HepG2 (cell line): ENCODE data around the gene CNOT8. TPM values are rescaled to one million over a fixed set of nuclear protein-coding genes. Genes with fewer than 3 reads are reported as not detected.

Experiments used
- CBX2 ChIP-seq, 2 experiments: fragments of 200-600 bp in 1 of 2; sonication (generic); formaldehyde crosslinking in 1 of 2; IDR thresholded peaks; 2 replicates each; pipeline versions ENCODE4 v1.7.0 to v1.8.1; 2018 to 2022; ENCODE audit warnings: low read depth in 2 of 2, low read length in 1 of 2, mild to moderate bottlenecking in 1 of 2, missing genetic modification reagents in 1 of 2
- CSRNP1 ChIP-seq: sonication (generic); formaldehyde crosslinking; IDR thresholded peaks from 2 replicates; pipeline ENCODE4 v1.8.1; 2023; ENCODE audit warnings: mild to moderate bottlenecking, missing genetic modification reagents
- MED13 ChIP-seq: sonication (generic); formaldehyde crosslinking; IDR thresholded peaks from 2 replicates; pipeline ENCODE4 v1.5.0; 2020; ENCODE audit warnings: missing genetic modification reagents
- MEIS2 ChIP-seq: sonication (generic); formaldehyde crosslinking; IDR thresholded peaks from 2 replicates; pipeline ENCODE4 v1.9.0; 2021; ENCODE audit warnings: mild to moderate bottlenecking, missing genetic modification reagents
- NFRKB ChIP-seq: fragments of 450-650 bp; IDR thresholded peaks from 2 replicates; pipeline ENCODE4 v1.6.1; 2017
- POLR2AphosphoS5 ChIP-seq: IDR thresholded peaks from 2 replicates; pipeline ENCODE4 v1.6.1; 2012; ENCODE audit warnings: low read depth, low read length
- RCOR2 ChIP-seq: IDR thresholded peaks from 2 replicates; pipeline ENCODE4 v1.6.1; 2016; ENCODE audit warnings: missing biosample characterization, missing genetic modification reagents
- REPIN1 ChIP-seq: sonication (generic); formaldehyde crosslinking; IDR thresholded peaks from 2 replicates; pipeline ENCODE4 v1.8.0; 2022; ENCODE audit warnings: missing genetic modification reagents, low read depth, mild to moderate bottlenecking, borderline replicate concordance
- SKIL ChIP-seq: sonication (generic); formaldehyde crosslinking; IDR thresholded peaks from 2 replicates; pipeline ENCODE4 v1.8.0; 2022; ENCODE audit warnings: missing genetic modification reagents, mild to moderate bottlenecking, moderate library complexity, borderline replicate concordance
- SOX6 ChIP-seq, 2 experiments: fragments of 450-650 bp in 1 of 2; sonication (generic) in 1 of 2; formaldehyde crosslinking in 1 of 2; IDR thresholded peaks; 2 replicates each; pipeline versions ENCODE4 v1.4.0 to v1.6.1; 2017 to 2020; ENCODE audit warnings: antibody characterized with exemption in 1 of 2, mild to moderate bottlenecking in 1 of 2, missing genetic modification reagents in 1 of 2
- XRCC5 ChIP-seq: fragments of 200-400 bp; formaldehyde crosslinking; optimal IDR thresholded peaks from 2 replicates; pipeline ENCODE3; 2017; ENCODE audit warnings: mild to moderate bottlenecking, low read length
- ZBTB14 ChIP-seq: sonication (generic); formaldehyde crosslinking; IDR thresholded peaks from 2 replicates; pipeline ENCODE4 v1.4.0; 2020; ENCODE audit warnings: missing genetic modification reagents
- ZFX ChIP-seq: sonication (generic); formaldehyde crosslinking; IDR thresholded peaks from 2 replicates; pipeline ENCODE4 v1.4.0; 2020; ENCODE audit warnings: mild to moderate bottlenecking, low read depth, missing genetic modification reagents, moderate library complexity
- ZNF362 ChIP-seq: sonication (generic); formaldehyde crosslinking; IDR thresholded peaks from 2 replicates; pipeline ENCODE4 v1.4.0; 2020; ENCODE audit warnings: missing genetic modification reagents, mild to moderate bottlenecking, borderline replicate concordance
- ZNF605 ChIP-seq: sonication (generic); formaldehyde crosslinking; IDR thresholded peaks from 2 replicates; pipeline ENCODE4 v1.8.0; 2022; ENCODE audit warnings: mild to moderate bottlenecking, missing genetic modification reagents
- ZNF678 ChIP-seq: sonication (generic); formaldehyde crosslinking; IDR thresholded peaks from 2 replicates; pipeline ENCODE4 v1.4.0; 2020; ENCODE audit warnings: mild to moderate bottlenecking, missing genetic modification reagents
- ZNF691 ChIP-seq: sonication (generic); formaldehyde crosslinking; IDR thresholded peaks from 2 replicates; pipeline ENCODE4 v1.4.0; 2020; ENCODE audit warnings: missing genetic modification reagents, low read depth, mild to moderate bottlenecking, borderline replicate concordance
- ZSCAN31 ChIP-seq: sonication (generic); formaldehyde crosslinking; IDR thresholded peaks from 2 replicates; pipeline ENCODE4 v1.5.0; 2020; ENCODE audit warnings: low read depth, mild to moderate bottlenecking, missing genetic modification reagents
- polyA plus RNA-seq, 8 experiments: library from polyadenylated mRNA; depleted of rRNA in 3 of 8; stranded (reverse) in 7 of 8; unstranded in 1 of 8; fragments of >200 nt; fragmentation: Illumina TruSeq in 4 of 8; extraction: Trizol in 4 of 8; gene quantifications; 2 replicates each; pipeline versions ENCODE4 v1.2.1 to v1.2.3, GENCODE V29; 2011 to 2016; ENCODE audit warnings: low read depth in 4 of 8, missing spikeins in 1 of 8, mixed read lengths in 1 of 8; ENCODE audit not compliant: insufficient read depth in 1 of 8
- total RNA-seq, 5 experiments: library from RNA; depleted of rRNA; stranded (reverse); fragments of >200 nt; fragmentation: Illumina TruSeq; extraction: Trizol; gene quantifications; 2 replicates each; pipeline ENCODE4 v1.2.3, GENCODE V29; 2016; ENCODE audit warnings: low read depth in 1 of 5

The CNOT8 gene
- total and polyA plus RNA-seq, 2 of the 13 experiments (the other 11 are each of a cell fraction or from before 2014, with no cell fraction given) = 37.1 to 74.9 TPM

GRCh38 chr5:154858297-154858971 is at the start of gene CNOT8 (continued):
- peak; percentile 72 for TF ChIP-seq MED13 (CRISPR knock-in tag)
- peak; percentile 49; the same call in 1 of the 2 replicates for TF ChIP-seq ZSCAN31 (CRISPR knock-in tag)
- TF ChIP-seq NFRKB = no peak; the same call in 1 of the 2 replicates
- 0 out of 2 replicates have a peak, but pooled peaks have one; percentile 30 for TF ChIP-seq RCOR2
- TF ChIP-seq ZNF362 (CRISPR knock-in tag) = no peak
- TF ChIP-seq ZFX = peak; percentile 82
- no peak for TF ChIP-seq SOX6 (IDR thresholded peaks at IDR 0.05)
- TF ChIP-seq SOX6 (CRISPR knock-in tag; IDR thresholded peaks at IDR 0.05) = peak; percentile 82
- peak; percentile 91 for TF ChIP-seq XRCC5
- TF ChIP-seq CSRNP1 (CRISPR knock-in tag) = 0 out of 2 replicates have a peak, but pooled peaks have one; percentile 63
- no peak for TF ChIP-seq MEIS2
- no peak; the same call in 1 of the 2 replicates for TF ChIP-seq ZNF691 (CRISPR knock-in tag)
- no peak for TF ChIP-seq ZNF678 (CRISPR knock-in tag)
- peak; percentile 93 for TF ChIP-seq POLR2AphosphoS5
- TF ChIP-seq CBX2 (IDR thresholded peaks at IDR 0.05; ENCODE audit: low read depth, low read length) = no peak
- no peak for TF ChIP-seq CBX2 (CRISPR knock-in tag; IDR thresholded peaks at IDR 0.05; ENCODE audit: low read depth)
- TF ChIP-seq REPIN1 = peak; percentile 68; the same call in 1 of the 2 replicates
- TF ChIP-seq SKIL (CRISPR knock-in tag) = peak; percentile 79
- peak; percentile 81; the same call in 1 of the 2 replicates for TF ChIP-seq ZNF605
- TF ChIP-seq ZBTB14 = peak; percentile 99
